GM21390 (cell line): ENCODE measurements around the gene DENND6A.

ENCODE experiments used
- ATAC-seq: cut with Tn5 transposase; IDR thresholded peaks from one replicate; pipeline ENCODE4 v1.9.1; 2021; ENCODE audit not compliant: unreplicated experiment

Gene DENND6A

GRCh38 chr3:57577801-57578200, 115.1 kb downstream of the DENND6A start:
- no peak for ATAC-seq

- no peak for ATAC-seq
Observed at GRCh38 chr3:57575966-57576626, 116.8 kb downstream of the DENND6A start.
